ENCODE results near the gene SARS1.

DNA sequence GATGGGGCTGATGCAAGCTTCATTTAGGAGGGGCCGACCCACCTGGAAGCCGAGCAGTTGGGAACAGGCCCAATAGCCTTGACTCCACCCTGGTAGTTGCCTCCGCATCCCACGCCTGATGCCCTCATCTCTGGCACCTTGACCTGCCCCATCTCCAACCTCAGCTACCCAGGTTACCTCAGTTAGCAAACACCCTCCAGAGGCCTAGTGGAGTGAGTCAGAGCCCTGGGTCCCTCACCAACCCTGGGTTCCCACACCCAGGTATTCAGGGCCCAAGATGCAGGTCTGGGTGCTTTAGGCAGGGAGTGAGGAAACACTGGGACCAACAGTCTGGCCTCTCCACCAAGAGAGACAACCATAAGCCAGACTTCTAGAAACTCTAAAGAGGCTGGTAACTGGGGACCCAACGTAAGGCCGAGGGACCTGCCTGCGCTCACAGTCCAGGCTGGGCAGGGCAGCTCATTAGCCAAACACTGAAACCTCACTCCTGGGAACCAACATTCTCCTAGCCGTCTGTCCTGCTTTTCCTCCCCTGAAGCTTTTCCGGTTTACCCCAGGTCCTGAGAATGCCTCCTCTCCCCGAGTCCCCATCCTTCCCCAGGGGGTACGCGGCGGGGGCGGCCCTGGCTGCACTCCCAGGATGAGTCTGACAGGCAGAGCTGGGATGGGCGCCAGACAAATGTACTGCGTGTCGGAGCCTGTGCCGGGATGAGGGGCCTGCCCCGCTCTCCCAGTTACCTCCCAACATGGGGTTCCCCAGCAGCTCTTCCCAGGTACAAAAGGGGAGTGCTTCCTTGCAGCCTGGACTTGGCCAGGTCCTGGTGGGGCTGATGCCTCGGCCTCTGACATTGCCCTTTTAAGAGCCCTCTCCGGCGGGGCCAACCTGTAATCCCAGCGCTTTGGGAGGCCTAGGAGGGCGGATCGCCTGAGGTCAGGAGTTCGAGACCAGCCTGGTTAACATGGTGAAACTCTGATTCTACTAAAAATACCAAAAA is 26.7 kb downstream of the SARS1 start:
- TF ChIP-seq, protein P1, sequence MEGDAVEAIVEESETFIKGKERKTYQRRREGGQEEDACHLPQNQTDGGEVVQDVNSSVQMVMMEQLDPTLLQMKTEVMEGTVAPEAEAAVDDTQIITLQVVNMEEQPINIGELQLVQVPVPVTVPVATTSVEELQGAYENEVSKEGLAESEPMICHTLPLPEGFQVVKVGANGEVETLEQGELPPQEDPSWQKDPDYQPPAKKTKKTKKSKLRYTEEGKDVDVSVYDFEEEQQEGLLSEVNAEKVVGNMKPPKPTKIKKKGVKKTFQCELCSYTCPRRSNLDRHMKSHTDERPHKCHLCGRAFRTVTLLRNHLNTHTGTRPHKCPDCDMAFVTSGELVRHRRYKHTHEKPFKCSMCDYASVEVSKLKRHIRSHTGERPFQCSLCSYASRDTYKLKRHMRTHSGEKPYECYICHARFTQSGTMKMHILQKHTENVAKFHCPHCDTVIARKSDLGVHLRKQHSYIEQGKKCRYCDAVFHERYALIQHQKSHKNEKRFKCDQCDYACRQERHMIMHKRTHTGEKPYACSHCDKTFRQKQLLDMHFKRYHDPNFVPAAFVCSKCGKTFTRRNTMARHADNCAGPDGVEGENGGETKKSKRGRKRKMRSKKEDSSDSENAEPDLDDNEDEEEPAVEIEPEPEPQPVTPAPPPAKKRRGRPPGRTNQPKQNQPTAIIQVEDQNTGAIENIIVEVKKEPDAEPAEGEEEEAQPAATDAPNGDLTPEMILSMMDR (IDR thresholded peaks at IDR 0.05): no peak
- no peak for TF ChIP-seq YY1 (IDR thresholded peaks at IDR 0.05; ENCODE audit: low read depth)
- TF ChIP-seq MEF2A (IDR thresholded peaks at IDR 0.05; ENCODE audit: borderline replicate concordance, low read depth): no peak
- TF ChIP-seq EZH2phosphoT487 (IDR thresholded peaks at IDR 0.05; ENCODE audit: borderline replicate concordance, low read depth): no peak
- TF ChIP-seq TEAD4 (IDR thresholded peaks at IDR 0.05; ENCODE audit: borderline replicate concordance, insufficient read depth): no peak
- TF ChIP-seq TCF12 (IDR thresholded peaks at IDR 0.05): no peak
- TF ChIP-seq EP300 (IDR thresholded peaks at IDR 0.05; ENCODE audit: borderline replicate concordance in 1 of 2, low read depth in 1 of 2, low read length in 1 of 2): no peak
- TF ChIP-seq NFIC (IDR thresholded peaks at IDR 0.05; ENCODE audit: borderline replicate concordance): peak; percentile 47; the same call in 1 of the 2 replicates
- no peak for TF ChIP-seq POLR2AphosphoS5 (IDR thresholded peaks at IDR 0.05; ENCODE audit: low read depth, low read length)
